HEK293 (cell line): Measurements from ENCODE around the gene ZNF467.

Source experiments
- CTCF ChIA-PET: fragments of 350-600 bp; formaldehyde crosslinking; extraction: SDS; loops from one replicate; lab custom pipeline; 2021; ENCODE audit warnings: antibody characterized with exemption; lab: Yijun Ruan, JAX
- POLR2A ChIA-PET: fragments of 300-600 bp; formaldehyde crosslinking; extraction: SDS; loops from one replicate; lab custom pipeline; 2020; ENCODE audit warnings: antibody characterized with exemption, inconsistent platforms; lab: Yijun Ruan, JAX
- H3K27ac ChIP-seq: fragments of 200-500 bp; sonication (Bioruptor generic); 2 replicates; pipeline ENCODE4 v1.5.1; 2014; ENCODE audit warnings: low read depth, low read length, control low read depth, inconsistent platforms; ENCODE audit errors: extremely low read depth
- H3K36me3 ChIP-seq, 2 experiments: fragments of 200-500 bp in 1 of 2; sonication (Bioruptor generic) in 1 of 2; 1 replicate in 1 of 2; 2 replicates in 1 of 2; pipeline ENCODE4 v1.5.1; 2014 to 2017; ENCODE audit warnings: inconsistent platforms in 2 of 2, low read length in 2 of 2; ENCODE audit not compliant: control insufficient read depth in 2 of 2, insufficient read depth in 1 of 2
- H3K4me1 ChIP-seq: fragments of 200-500 bp; sonication (Bioruptor generic); 2 replicates; pipeline ENCODE4 v1.5.1; 2014; ENCODE audit warnings: mild to moderate bottlenecking, low read length, inconsistent platforms; ENCODE audit not compliant: control insufficient read depth, insufficient read depth
- H3K4me3 ChIP-seq: 2 replicates; pipeline ENCODE4 v1.5.1; 2011; ENCODE audit warnings: low read depth, mild to moderate bottlenecking, control low read depth, low read length, moderate library complexity
- H3K9me3 ChIP-seq: fragments of 200-500 bp; sonication (Bioruptor generic); 2 replicates; pipeline ENCODE4 v1.5.1; 2014; ENCODE audit warnings: low read depth, low read length, inconsistent platforms; ENCODE audit not compliant: control insufficient read depth, insufficient read depth
- GLIS1 ChIP-seq: fragments of 450-650 bp; formaldehyde crosslinking; IDR thresholded peaks from 2 replicates; pipeline ENCODE4 v1.5.1; 2016; ENCODE audit warnings: missing biosample characterization, missing genetic modification characterization
- GLIS2 ChIP-seq: fragments of 450-650 bp; formaldehyde crosslinking; IDR thresholded peaks from 2 replicates; pipeline ENCODE4 v1.5.1; 2016; ENCODE audit warnings: missing biosample characterization, missing genetic modification characterization
- HOXD13 ChIP-seq: sonication (generic); formaldehyde crosslinking; IDR thresholded peaks from 2 replicates; pipeline ENCODE4 v1.8.0; 2022; ENCODE audit warnings: missing genetic modification reagents, borderline replicate concordance
- SP2 ChIP-seq: fragments of 450-650 bp; formaldehyde crosslinking; IDR thresholded peaks from 2 replicates; pipeline ENCODE4 v1.5.1; 2016; ENCODE audit warnings: missing biosample characterization, missing genetic modification characterization
- ZNF138 ChIP-seq: fragments of 450-650 bp; formaldehyde crosslinking; IDR thresholded peaks from 2 replicates; pipeline ENCODE4 v1.5.1; 2016; ENCODE audit warnings: missing biosample characterization, missing genetic modification characterization, borderline replicate concordance
- ZNF239 ChIP-seq: fragments of 450-650 bp; formaldehyde crosslinking; IDR thresholded peaks from 2 replicates; pipeline ENCODE4 v1.5.1; 2016; ENCODE audit warnings: missing biosample characterization, missing genetic modification characterization
- ZNF561 ChIP-seq: fragments of 450-650 bp; IDR thresholded peaks from 2 replicates; pipeline ENCODE4 v1.5.1; 2018; ENCODE audit warnings: missing biosample characterization, missing genetic modification characterization, borderline replicate concordance
- ZNF600 ChIP-seq: fragments of 450-650 bp; formaldehyde crosslinking; IDR thresholded peaks from 2 replicates; pipeline ENCODE4 v1.5.1; 2016; ENCODE audit warnings: missing biosample characterization, missing genetic modification characterization
- TF ChIP-seq, protein P1 (sequence below): fragments of 450-650 bp; formaldehyde crosslinking; IDR thresholded peaks from 2 replicates; pipeline ENCODE4 v1.5.1; 2016; ENCODE audit warnings: missing biosample characterization, missing genetic modification characterization
- TF ChIP-seq, protein P2 (sequence below): fragments of 450-650 bp; formaldehyde crosslinking; IDR thresholded peaks from 2 replicates; pipeline ENCODE4; 2016; ENCODE audit warnings: missing biosample characterization, missing genetic modification characterization
- TF ChIP-seq, protein P3 (sequence below): sonication (generic); formaldehyde crosslinking; IDR thresholded peaks from 2 replicates; pipeline ENCODE4 v1.8.1; 2022; ENCODE audit warnings: mild to moderate bottlenecking, moderate library complexity, missing genetic modification reagents
- TF ChIP-seq, protein P4 (sequence below): fragments of 450-650 bp; formaldehyde crosslinking; IDR thresholded peaks from 2 replicates; pipeline ENCODE4 v1.5.1; 2016; ENCODE audit warnings: missing biosample characterization, missing genetic modification characterization
- TF ChIP-seq, protein P5 (sequence below): fragments of 450-650 bp; formaldehyde crosslinking; IDR thresholded peaks from 2 replicates; pipeline ENCODE4 v1.5.1; 2016; ENCODE audit warnings: missing biosample characterization, missing genetic modification characterization

The ZNF467 gene

DNA sequence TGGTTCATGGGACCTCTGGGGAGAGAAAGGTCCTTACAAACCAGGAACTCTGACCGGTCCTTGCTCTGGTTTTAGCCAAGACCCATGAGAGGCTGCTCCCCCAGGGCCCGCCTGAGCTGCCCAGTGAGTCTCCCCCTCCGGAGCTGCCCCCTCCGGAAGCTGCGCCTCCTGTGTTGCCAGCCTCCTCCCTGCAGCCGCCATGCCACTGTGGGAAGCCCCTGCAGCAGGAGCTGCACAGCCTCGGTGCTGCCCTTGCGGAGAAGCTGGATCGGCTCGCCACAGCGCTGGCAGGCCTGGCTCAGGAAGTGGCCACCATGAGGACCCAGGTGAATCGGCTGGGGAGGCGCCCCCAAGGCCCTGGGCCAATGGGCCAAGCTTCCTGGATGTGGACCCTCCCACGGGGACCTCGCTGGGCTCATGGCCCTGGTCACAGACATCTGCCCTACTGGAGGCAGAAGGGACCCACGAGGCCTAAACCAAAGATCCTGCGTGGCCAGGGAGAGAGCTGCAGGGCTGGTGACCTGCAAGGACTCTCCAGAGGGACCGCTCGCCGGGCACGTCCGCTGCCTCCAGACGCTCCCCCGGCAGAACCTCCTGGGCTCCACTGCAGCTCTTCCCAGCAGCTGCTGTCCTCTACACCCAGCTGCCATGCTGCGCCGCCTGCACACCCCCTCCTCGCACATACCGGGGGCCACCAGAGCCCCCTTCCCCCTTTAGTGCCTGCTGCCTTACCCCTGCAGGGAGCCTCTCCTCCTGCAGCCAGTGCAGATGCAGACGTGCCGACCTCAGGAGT, 40.1 kb downstream of the ZNF467 start (continued):
- TF ChIP-seq, protein P1, sequence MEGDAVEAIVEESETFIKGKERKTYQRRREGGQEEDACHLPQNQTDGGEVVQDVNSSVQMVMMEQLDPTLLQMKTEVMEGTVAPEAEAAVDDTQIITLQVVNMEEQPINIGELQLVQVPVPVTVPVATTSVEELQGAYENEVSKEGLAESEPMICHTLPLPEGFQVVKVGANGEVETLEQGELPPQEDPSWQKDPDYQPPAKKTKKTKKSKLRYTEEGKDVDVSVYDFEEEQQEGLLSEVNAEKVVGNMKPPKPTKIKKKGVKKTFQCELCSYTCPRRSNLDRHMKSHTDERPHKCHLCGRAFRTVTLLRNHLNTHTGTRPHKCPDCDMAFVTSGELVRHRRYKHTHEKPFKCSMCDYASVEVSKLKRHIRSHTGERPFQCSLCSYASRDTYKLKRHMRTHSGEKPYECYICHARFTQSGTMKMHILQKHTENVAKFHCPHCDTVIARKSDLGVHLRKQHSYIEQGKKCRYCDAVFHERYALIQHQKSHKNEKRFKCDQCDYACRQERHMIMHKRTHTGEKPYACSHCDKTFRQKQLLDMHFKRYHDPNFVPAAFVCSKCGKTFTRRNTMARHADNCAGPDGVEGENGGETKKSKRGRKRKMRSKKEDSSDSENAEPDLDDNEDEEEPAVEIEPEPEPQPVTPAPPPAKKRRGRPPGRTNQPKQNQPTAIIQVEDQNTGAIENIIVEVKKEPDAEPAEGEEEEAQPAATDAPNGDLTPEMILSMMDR (tag by site-specific recombination) = no peak
- TF ChIP-seq GLIS2 (tag by site-specific recombination) = no peak

DNA sequence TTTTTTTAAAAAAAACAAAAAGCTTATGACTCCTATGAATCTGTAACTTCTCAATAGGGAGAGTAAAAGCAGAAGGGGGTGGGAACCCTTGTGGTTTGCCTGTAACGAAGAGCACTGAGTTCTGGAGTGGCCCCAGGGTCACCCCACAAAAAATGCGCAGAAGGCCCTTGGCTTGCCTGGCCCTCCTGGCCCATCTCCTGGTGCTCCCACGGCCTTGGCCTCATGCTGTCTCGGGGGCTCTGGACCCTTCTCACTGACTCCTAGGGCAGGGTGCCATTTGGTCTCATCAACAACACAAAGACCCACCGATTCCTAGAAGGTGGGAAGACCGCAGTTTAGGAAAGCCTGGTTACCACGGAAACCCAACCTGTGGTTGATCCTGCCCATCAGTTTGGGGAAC, 40.8 kb downstream of the ZNF467 start:
- no peak for TF ChIP-seq ZNF138
- TF ChIP-seq, protein P2, sequence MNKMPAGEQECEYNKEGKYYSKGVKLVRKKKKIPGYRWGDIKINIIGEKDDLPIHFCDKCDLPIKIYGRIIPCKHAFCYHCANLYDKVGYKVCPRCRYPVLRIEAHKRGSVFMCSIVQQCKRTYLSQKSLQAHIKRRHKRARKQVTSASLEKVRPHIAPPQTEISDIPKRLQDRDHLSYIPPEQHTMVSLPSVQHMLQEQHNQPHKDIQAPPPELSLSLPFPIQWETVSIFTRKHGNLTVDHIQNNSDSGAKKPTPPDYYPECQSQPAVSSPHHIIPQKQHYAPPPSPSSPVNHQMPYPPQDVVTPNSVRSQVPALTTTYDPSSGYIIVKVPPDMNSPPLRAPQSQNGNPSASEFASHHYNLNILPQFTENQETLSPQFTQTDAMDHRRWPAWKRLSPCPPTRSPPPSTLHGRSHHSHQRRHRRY = no peak
- TF ChIP-seq, protein P3, sequence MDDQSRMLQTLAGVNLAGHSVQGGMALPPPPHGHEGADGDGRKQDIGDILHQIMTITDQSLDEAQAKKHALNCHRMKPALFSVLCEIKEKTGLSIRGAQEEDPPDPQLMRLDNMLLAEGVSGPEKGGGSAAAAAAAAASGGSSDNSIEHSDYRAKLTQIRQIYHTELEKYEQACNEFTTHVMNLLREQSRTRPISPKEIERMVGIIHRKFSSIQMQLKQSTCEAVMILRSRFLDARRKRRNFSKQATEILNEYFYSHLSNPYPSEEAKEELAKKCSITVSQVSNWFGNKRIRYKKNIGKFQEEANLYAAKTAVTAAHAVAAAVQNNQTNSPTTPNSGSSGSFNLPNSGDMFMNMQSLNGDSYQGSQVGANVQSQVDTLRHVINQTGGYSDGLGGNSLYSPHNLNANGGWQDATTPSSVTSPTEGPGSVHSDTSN = no peak
- TF ChIP-seq, protein P4, sequence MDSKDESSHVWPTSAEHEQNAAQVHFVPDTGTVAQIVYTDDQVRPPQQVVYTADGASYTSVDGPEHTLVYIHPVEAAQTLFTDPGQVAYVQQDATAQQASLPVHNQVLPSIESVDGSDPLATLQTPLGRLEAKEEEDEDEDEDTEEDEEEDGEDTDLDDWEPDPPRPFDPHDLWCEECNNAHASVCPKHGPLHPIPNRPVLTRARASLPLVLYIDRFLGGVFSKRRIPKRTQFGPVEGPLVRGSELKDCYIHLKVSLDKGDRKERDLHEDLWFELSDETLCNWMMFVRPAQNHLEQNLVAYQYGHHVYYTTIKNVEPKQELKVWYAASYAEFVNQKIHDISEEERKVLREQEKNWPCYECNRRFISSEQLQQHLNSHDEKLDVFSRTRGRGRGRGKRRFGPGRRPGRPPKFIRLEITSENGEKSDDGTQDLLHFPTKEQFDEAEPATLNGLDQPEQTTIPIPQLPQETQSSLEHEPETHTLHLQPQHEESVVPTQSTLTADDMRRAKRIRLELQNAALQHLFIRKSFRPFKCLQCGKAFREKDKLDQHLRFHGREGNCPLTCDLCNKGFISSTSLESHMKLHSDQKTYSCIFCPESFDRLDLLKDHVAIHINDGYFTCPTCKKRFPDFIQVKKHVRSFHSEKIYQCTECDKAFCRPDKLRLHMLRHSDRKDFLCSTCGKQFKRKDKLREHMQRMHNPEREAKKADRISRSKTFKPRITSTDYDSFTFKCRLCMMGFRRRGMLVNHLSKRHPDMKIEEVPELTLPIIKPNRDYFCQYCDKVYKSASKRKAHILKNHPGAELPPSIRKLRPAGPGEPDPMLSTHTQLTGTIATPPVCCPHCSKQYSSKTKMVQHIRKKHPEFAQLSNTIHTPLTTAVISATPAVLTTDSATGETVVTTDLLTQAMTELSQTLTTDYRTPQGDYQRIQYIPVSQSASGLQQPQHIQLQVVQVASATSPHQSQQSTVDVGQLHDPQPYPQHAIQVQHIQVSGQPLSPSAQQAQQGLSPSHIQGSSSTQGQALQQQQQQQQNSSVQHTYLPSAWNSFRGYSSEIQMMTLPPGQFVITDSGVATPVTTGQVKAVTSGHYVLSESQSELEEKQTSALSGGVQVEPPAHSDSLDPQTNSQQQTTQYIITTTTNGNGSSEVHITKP = no peak
- TF ChIP-seq SP2 (tag by site-specific recombination) = no peak
- no peak for TF ChIP-seq HOXD13 (CRISPR knock-in tag)
- no peak for TF ChIP-seq ZNF561 (tag by site-specific recombination)
- no peak for TF ChIP-seq ZNF600
- peaks cover 0 to 74% of the 10 kb centered on the region in 2 experiments; a peak in 1 of 3 replicates for H3K36me3 ChIP-seq
- ChIA-PET CTCF (interaction anchor here (0.9 to 2.3 kb wide), 2 partner anchors 10 to 62 kb away, joined by 3 to 12 read pairs; no protein-coding TSS in a partner anchor), POLR2A (no interaction called here)
- no peak overlapping the region for H3K27ac ChIP-seq
- no peaks in the 10 kb centered on the region for H3K9me3 ChIP-seq
- no peak overlapping the region for H3K4me3 ChIP-seq
- no peaks in the 10 kb centered on the region for H3K4me1 ChIP-seq

DNA sequence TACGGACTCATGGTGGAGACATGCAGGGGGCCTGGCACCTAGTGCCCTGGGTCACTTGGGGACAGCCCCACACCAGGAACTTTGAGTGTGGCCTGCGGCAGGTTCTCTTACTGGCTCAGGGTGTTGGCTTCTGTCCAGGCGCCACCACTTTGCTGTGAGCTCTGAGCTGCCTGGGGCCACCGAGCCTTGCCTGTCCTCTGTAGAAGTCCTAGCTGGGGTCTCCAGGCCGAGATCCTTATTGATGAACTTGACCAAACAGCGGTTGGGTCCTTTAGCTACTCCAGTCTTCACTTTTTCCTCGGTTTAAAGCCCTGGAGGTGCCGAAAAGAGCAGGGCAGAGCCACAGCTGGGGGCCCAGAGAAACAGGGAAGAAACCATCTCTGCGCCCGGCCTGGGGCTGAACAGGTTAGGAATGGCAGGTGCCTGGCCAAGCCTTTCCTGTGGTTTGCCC, 41.3 kb downstream of the ZNF467 start:
- CTCF ChIA-PET = interaction anchor here (2.3 kb wide), 1 partner anchor 10 kb away, joined by 12 read pairs; no protein-coding TSS in a partner anchor
- TF ChIP-seq, protein P5, sequence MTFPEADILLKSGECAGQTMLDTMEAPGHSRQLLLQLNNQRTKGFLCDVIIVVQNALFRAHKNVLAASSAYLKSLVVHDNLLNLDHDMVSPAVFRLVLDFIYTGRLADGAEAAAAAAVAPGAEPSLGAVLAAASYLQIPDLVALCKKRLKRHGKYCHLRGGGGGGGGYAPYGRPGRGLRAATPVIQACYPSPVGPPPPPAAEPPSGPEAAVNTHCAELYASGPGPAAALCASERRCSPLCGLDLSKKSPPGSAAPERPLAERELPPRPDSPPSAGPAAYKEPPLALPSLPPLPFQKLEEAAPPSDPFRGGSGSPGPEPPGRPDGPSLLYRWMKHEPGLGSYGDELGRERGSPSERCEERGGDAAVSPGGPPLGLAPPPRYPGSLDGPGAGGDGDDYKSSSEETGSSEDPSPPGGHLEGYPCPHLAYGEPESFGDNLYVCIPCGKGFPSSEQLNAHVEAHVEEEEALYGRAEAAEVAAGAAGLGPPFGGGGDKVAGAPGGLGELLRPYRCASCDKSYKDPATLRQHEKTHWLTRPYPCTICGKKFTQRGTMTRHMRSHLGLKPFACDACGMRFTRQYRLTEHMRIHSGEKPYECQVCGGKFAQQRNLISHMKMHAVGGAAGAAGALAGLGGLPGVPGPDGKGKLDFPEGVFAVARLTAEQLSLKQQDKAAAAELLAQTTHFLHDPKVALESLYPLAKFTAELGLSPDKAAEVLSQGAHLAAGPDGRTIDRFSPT (tag by site-specific recombination) = no peak
- TF ChIP-seq GLIS1 (tag by site-specific recombination) (peak; percentile 64), ZNF239 (tag by site-specific recombination) (no peak)
- TF ChIP-seq, all 188 proteins: peak for 1
- no peaks in the 10 kb centered on the region for H3K4me1 ChIP-seq
- no peaks in the 10 kb centered on the region for H3K9me3 ChIP-seq
- no peak overlapping the region for H3K4me3 ChIP-seq
- no peak overlapping the region for H3K27ac ChIP-seq
- POLR2A ChIA-PET = no interaction called here
- H3K36me3 ChIP-seq = peaks cover 0 to 79% of the 10 kb centered on the region in 2 experiments; a peak in 1 of 3 replicates
